Iris pigment epithelial cell (primary cell): ENCODE results near the gene UNC13D.
"Not testable (repeated sequence)": the region's sequence is repeated elsewhere in the genome, so short reads cannot be mapped to it uniquely, and the experiment has no call there.

Source experiments
- DNase-seq: peaks from one replicate; pipeline ENCODE4 v3.0.0-alpha.2; 2011; ENCODE audit warnings: low read depth

Gene UNC13D

DNA sequence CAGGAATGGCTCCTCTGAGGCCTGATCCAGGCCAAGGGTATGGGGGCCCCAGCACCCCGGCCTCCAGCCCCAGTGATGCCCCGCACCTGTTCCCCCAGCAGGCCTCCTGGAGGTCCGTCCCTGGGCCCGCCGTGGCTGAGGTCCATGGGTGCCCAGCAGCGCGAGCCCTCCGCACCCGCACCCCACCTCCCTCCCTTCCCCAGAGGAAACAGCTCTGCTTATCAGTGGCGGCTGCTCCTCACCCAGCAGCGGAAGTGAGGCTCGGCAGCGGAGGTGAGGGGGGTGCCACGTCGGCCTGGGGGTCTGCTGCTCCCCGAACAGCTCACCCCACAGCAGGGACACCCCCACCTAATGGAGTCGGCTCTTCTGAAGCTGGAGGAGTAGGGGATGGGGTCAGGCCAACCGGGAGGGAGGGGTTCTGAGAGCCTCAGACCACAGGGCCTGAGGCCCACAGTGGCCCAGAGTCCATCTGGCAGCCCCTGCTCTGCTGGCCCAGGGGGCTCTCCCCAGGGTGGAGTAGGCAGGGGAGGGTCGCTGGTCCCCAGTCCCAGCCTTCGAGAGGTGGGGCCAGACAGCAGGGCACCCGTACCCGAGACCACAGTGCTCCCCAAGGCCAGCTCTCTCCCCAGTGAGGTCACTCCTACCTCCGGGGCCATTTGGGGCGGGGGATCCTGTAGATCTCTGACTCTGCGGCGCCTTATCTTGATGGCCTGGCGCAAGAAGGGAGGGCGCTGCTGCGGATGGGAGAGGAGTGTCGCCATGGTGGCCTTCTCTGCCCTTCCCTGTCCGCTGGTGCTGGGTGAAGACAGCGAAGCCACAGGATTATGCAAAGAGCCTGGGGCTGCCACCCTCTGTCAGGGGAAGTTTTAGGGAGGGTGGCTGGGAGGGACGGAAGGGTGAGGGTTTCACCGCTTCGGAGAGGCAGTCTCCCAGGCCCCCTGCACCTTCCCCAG, at the start of gene UNC13D:
TSS of gene UNC13D (minus strand) at position 828 of the 953 bp plus-strand sequence. CDS start at position 761, 67 bp downstream.
- no peak for DNase-seq

DNA sequence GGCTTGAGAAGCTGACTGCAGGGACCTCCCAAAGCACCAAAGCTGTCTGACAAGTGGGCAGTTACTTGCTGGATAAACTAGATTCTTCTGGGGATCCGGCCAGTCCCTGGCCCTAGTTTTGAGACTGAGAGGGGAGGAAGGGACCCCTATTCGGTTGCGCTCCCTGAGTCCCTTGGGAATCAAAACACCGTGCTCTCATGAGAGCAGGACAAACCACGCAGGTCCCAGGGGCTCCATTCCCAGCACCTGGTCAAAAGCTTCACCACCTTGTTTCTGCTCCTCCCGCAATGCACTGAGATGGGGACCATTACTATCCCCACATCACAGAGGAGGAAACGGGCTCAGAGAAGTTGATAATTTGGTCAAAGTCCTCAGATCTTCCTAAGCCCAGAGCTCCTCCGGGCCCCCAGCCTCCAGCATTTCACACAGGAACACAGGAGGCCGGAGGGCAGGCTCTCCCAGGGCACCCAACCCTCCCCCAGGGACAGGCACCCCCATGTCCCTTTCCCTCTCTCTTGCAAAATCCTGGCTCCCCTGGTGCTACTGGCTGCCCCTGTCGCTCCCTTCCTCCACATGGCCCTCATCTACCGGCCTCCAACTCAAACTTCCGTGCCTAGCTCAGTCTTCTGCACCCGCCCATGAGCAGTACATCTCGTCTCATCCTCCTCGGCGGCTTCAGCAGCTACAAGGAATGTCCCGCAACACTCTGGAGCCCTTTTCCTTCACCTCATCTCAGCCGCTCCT, 49.3 kb upstream of the UNC13D start:
- no peak for DNase-seq

DNA sequence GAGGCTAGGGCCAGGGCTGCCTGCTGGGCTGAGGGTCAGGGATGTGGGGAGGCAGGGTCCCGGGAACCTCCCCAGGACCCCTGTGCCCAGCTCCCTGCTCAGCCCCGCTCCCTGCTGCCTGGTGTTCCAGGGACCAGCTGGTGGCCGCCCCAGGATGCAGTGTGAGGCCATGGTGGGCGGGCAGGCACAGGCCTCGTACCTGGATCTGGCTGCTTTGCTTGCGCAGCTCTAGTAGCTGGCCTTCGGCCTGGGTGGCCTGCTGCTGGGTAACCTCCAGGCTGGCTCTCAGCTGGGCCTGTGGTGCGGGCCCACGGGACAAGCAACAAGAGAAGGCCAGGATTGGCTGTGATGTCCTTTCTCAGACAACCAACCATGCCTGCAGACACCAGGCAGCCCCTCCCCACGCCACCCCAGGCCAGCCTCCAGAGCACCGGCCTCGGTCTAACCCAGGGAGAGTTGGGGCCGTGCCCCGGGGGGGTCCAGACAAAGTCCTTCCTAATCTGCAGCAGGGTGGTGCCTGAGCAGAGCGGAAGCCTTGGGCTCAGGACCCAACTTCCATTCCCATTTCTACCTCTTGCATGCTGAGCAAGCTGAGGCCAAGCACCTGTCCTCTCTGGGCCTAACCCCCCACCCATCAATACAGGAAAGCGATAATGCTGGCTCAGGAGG, 48.5 kb upstream of the UNC13D start:
- no peak for DNase-seq

GRCh38 chr17:75891605-75892555, 47.7 kb upstream of the UNC13D start:
- DNase-seq = no peak

DNA sequence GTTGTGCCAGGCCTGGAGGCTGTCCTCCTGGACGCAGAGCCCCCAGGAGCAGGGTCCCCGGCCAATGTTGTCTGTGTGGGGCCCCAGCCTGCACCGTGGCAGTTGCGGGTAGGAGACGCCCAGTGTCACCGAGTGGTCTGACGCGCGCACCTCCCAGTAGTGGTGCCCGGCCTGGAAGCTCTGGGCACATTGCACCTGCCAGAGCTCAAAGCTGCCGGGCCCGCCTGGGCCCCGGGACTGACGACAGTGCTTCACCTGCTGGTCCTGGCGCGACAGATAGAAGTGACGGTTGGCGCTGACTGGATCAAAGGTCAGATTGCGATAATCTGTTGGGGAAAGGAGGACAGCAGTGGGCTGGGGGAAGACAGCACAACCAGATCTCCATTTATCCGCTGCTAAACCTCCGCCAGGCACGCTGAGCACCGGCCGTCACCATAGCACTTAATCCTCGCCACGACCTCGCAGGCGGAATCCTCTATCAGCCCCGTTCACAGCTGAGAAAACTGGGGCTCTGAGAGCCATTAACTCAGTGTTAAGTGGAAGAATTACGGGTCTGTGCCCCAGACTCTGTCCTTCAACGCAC, 46.9 kb upstream of the UNC13D start:
- no peak for DNase-seq

- no peak for DNase-seq
These were observed 45.2 kb upstream of the UNC13D start for GRCh38 chr17:75889454-75889853.

DNA sequence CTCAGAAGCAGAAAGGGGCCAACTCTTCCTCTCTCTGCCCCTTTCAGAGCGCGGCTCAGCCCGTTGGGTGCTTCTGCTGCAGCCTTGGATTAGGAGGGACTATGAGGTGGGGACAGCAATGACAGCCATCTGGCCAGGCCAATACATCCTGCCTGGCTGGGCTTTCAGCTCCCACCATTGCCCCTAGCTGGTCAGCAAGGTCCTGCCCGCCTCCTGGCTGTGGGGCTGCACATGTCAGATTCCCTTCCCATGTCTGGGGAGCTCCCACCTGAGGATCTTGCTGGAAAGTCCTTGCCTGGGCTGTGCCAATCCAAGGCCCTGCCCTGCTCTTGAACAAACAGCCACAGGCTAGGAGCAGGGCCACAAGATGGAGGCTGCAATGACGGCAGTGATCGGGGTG, 44.3 kb upstream of the UNC13D start:
- DNase-seq = no peak

DNA sequence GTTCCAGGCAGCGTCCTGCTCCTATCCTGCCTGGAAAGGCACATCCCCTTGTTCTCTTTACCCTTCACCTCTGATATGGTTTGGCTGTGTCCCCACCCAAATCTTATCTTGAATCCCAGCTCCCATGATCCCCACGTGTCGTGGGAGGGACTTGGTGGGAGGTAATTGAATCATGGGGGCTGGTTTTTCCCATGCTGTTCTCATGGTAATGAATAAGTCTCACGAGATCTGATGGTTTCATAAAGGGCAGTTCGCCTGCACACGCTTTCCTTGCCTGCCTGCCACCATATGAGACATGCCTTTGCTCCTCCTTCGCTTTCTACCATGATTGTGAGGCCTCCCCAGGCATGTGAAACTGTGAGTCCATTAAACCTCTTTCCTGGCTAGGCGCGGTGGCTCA, 41.7 kb upstream of the UNC13D start:
- not testable (repeated sequence) for DNase-seq

GRCh38 chr17:75885431-75885830, 41.2 kb upstream of the UNC13D start:
- DNase-seq = no peak

- no peak for DNase-seq
These were observed 37.7 kb upstream of the UNC13D start for GRCh38 chr17:75881678-75882454.

- no peak for DNase-seq
These were observed 36.1 kb upstream of the UNC13D start for GRCh38 chr17:75880266-75880665.

GRCh38 chr17:75878174-75878998, 34.2 kb upstream of the UNC13D start, which contains the start of gene TRIM47:
Gene TRIM47 (minus strand): TSS chr17:75878581. CDS start chr17:75878548, 33 bp downstream.
- DNase-seq = peak; percentile 51

DNA sequence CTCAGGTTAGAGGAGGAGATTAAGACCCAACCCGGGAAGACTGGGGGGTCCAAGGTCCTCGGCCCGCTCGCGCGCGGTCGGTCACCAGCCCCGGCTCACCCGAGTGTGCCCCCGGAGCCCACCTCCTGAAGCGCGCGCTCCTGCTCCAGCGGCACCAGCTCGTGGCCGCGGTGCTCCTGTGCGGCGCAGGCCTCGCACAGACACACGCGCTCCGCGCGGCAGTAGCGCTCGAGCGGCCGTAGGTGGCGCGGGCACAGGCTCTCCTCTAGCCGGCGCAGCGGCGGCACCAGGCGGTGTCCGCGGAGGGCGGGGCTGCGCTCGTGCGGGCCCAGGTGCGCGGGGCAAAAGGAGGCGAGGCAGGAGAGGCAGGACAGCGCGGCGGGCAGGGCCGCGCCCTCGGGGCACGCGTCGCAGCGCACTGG, 33.6 kb upstream of the UNC13D start:
- peak; percentile 77 for DNase-seq

DNA sequence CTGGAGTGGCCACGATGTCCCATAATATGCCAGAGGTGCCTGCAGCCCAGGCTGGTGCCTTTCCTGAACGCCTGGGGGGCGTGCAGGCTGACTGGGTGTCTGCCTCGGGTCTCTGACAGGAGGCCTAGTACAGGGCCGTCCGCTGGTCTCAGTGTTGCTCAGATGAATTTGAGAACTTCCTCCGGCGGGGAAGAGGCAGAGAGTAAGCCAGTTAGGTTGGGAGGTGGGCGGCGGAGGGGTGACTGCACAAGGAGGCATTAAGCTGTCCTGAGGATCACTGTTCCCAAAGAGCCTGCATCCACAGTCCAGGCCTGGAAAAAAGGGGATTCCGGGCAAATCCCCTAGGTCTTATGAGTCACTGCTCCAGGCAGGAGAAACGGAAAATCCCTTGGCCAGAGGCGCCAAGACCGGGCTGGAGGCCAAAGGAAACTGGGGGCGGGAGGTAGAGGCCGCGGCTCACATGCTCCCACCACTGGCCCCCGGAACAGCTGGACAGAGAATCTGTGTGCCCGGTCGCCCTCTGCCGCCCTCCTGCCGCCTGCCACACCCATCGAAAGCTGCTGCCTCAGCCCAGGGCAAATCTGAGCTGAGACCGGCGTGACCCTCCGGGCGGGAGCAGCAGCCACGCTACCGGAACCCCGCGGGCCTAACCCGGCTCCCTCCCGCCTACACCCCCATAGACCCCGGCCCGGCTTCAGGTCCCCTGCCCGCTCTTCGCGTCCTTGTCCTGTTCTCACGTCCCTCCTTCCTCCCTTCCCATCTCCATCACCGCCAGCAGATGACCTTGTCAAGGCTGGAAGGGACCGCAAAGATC, 32.9 kb upstream of the UNC13D start:
- peak; percentile 92 for DNase-seq

DNA sequence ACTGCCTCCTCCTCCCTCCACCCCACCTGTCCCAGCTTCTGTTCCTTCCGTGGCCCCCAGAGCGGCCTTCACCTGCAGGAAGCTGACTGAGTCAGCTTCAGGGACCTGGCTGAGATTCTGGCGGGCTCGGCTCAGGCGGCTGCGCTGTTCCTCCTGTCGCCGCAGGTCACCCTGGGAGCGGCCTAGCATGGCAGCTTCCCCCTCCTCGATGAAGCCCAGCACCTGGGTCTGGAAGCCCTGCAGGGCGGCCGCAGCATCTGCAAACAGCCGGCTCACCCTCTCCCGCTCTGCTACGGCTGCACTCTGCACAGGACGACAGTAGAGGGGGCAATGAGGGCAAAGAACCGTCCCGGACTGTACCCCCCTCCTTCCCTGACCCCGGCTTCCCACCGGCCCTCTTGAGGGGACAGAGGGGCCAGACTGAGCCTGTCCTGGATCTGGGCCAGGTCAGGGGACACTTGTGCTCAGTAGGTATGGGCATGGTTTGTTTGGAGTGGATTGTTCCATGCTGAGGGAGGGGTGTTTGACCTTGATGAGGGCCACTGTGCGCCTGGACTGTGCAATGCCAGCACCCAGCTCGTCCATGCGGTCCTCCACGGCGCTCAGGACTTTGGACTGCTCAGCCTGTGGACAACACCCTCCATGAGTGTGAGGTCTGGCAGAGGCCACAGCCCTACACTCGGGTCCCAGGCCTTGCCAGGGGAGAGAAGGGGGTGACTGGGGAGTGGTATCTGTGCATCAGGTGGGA, 32.2 kb upstream of the UNC13D start:
- no peak for DNase-seq

DNA sequence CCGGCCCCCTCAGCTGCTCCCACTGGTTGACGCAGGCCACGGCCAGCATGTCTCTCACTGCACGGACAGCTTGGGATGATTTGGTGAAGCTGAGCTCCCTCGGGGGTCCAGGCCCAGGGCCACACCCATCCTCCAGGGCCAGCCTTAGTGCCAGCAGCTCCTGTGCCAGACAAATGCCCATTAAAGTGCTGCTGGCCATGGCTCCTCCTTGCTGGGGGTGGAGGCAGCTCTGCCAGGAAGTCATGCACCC, 31.7 kb upstream of the UNC13D start:
- no peak for DNase-seq

- DNase-seq = no peak
These were observed 31.2 kb upstream of the UNC13D start for GRCh38 chr17:75875182-75875939.
